Right atrium auricular region (tissue), 2 donors: Measurements from ENCODE around the gene TEK. TPM values are rescaled to one million over a fixed set of nuclear protein-coding genes. Genes with fewer than 3 reads are reported as not detected.

Experiments
- DNase-seq: peaks from one replicate; pipeline ENCODE4 v3.0.0-alpha.2; 2019; ENCODE audit warnings: low spot score
- H3K27ac ChIP-seq, 2 donors: fragments of 200-600 bp; sonication (generic); 1 replicate in 1 of 2; 2 replicates in 1 of 2; pipeline ENCODE4 v1.5.1; 2016 to 2019
- H3K27me3 ChIP-seq, 2 donors: fragments of 200-600 bp; sonication (generic); one replicate each; pipeline versions ENCODE4 v1.5.1 to v1.6.0; 2017 to 2019
- H3K36me3 ChIP-seq: fragments of 200-600 bp; sonication (generic); one replicate; pipeline ENCODE4 v1.5.1; 2016
- H3K4me1 ChIP-seq, 2 donors: fragments of 200-600 bp; sonication (generic); one replicate each; pipeline versions ENCODE4 v1.5.1 to v1.6.0; 2017 to 2019
- H3K4me3 ChIP-seq, 2 donors: fragments of 200-600 bp; sonication (generic); 1 replicate in 1 of 2; 2 replicates in 1 of 2; pipeline ENCODE4 v1.5.1; 2017 to 2019; ENCODE audit warnings: mild to moderate bottlenecking in 1 of 2, moderate library complexity in 1 of 2
- H3K9me3 ChIP-seq, 2 donors: fragments of 200-600 bp; sonication (generic); one replicate each; pipeline ENCODE4 v1.5.1; 2019
- CTCF ChIP-seq, 2 donors: fragments of 200-600 bp; sonication (generic); IDR thresholded peaks; one replicate each; pipeline ENCODE4 v1.5.1; 2019; ENCODE audit warnings: antibody characterized with exemption in 2 of 2
- total RNA-seq, 2 donors: library from RNA; depleted of rRNA; stranded (reverse); fragments of >200 nt; gene quantifications; one replicate each; pipeline ENCODE4 v1.1.0, GENCODE V29; 2016

Gene TEK
- total RNA-seq, 2 donors from 2014 or later, result 16.7 to 30.7 TPM

- H3K4me1 ChIP-seq, result peaks cover 0 to 20% of the 10 kb centered on the region in 2 donors
- no peaks in the 10 kb centered on the region for H3K36me3 ChIP-seq
- H3K9me3 ChIP-seq, result no peaks in the 10 kb centered on the region
- no peak for TF ChIP-seq CTCF (IDR thresholded peaks at IDR 0.05)
- H3K27me3 ChIP-seq, result no peaks in the 10 kb centered on the region
- H3K4me3 ChIP-seq, result no peak overlapping the region
- DNase-seq, result no peak
- H3K27ac ChIP-seq, result no peak overlapping the region
Measured at GRCh38 chr9:27154908-27155307, 45.9 kb downstream of the TEK start.

- DNase-seq, result no peak
- H3K36me3 ChIP-seq, result no peaks in the 10 kb centered on the region
- H3K27ac ChIP-seq, result no peak overlapping the region
- peaks cover 0 to 1% of the 10 kb centered on the region in 2 donors for H3K4me1 ChIP-seq
- no peaks in the 10 kb centered on the region for H3K27me3 ChIP-seq
- TF ChIP-seq CTCF (IDR thresholded peaks at IDR 0.05), result no peak
- H3K9me3 ChIP-seq, result no peaks in the 10 kb centered on the region
- no peak overlapping the region for H3K4me3 ChIP-seq
Measured at GRCh38 chr9:27157097-27157496, 48.1 kb downstream of the TEK start.

- no peaks in the 10 kb centered on the region for H3K36me3 ChIP-seq
- TF ChIP-seq CTCF (IDR thresholded peaks at IDR 0.05), result no peak
- no peaks in the 10 kb centered on the region for H3K4me1 ChIP-seq
- H3K27ac ChIP-seq, result no peak overlapping the region
- no peaks in the 10 kb centered on the region for H3K27me3 ChIP-seq
- H3K4me3 ChIP-seq, result no peak overlapping the region
- no peak for DNase-seq
- H3K9me3 ChIP-seq, result no peaks in the 10 kb centered on the region
Measured at GRCh38 chr9:27157736-27158135, 48.7 kb downstream of the TEK start.

- H3K27ac ChIP-seq, result no peak overlapping the region
- TF ChIP-seq CTCF (IDR thresholded peaks at IDR 0.05), result no peak
- H3K4me3 ChIP-seq, result no peak overlapping the region
- H3K27me3 ChIP-seq, result no peaks in the 10 kb centered on the region
- no peaks in the 10 kb centered on the region for H3K4me1 ChIP-seq
- DNase-seq, result no peak
- H3K9me3 ChIP-seq, result no peaks in the 10 kb centered on the region
- H3K36me3 ChIP-seq, result no peaks in the 10 kb centered on the region
Measured at GRCh38 chr9:27160636-27161035, 51.6 kb downstream of the TEK start.

- Histone ChIP-seq H3K27me3 (no peaks in the 10 kb centered on the region), H3K4me1 (no peaks in the 10 kb centered on the region), H3K27ac (no peak overlapping the region), H3K9me3 (no peaks in the 10 kb centered on the region), H3K36me3 (no peaks in the 10 kb centered on the region), H3K4me3 (no peak overlapping the region)
- DNase-seq, result no peak
- no peak for TF ChIP-seq CTCF (IDR thresholded peaks at IDR 0.05)
Measured at GRCh38 chr9:27162045-27162444, 53.0 kb downstream of the TEK start.

GRCh38 chr9:27165068-27165467 lies 56.0 kb downstream of the TEK start:
- Histone ChIP-seq H3K4me3 (no peak overlapping the region), H3K27me3 (no peaks in the 10 kb centered on the region), H3K27ac (no peak overlapping the region), H3K4me1 (no peaks in the 10 kb centered on the region), H3K36me3 (no peaks in the 10 kb centered on the region), H3K9me3 (no peaks in the 10 kb centered on the region)
- TF ChIP-seq CTCF (IDR thresholded peaks at IDR 0.05), result no peak
- no peak for DNase-seq
